ENCODE results near the gene SPATA2.
A peak's percentile ranks its signal among the peaks of the same experiment; 100 is the strongest.
"Not testable (repeated sequence)": the region's sequence is repeated elsewhere in the genome, so short reads cannot be mapped to it uniquely, and the experiment has no call there.

The SPATA2 gene, protein sequence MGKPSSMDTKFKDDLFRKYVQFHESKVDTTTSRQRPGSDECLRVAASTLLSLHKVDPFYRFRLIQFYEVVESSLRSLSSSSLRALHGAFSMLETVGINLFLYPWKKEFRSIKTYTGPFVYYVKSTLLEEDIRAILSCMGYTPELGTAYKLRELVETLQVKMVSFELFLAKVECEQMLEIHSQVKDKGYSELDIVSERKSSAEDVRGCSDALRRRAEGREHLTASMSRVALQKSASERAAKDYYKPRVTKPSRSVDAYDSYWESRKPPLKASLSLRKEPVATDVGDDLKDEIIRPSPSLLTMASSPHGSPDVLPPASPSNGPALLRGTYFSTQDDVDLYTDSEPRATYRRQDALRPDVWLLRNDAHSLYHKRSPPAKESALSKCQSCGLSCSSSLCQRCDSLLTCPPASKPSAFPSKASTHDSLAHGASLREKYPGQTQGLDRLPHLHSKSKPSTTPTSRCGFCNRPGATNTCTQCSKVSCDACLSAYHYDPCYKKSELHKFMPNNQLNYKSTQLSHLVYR

GRCh38 chr20:49915380-49916145, at the start of gene SPATA2:
Gene SPATA2 (minus strand): TSS chr20:49915529. CDS start chr20:49908490, 7,039 bp downstream.
- peak; percentile 89 for DNase-seq (ENCODE audit: low read depth)

GRCh38 chr20:49961413-49961812, 46.1 kb upstream of the SPATA2 start:
- DNase-seq (ENCODE audit: low read depth): no peak

DNA sequence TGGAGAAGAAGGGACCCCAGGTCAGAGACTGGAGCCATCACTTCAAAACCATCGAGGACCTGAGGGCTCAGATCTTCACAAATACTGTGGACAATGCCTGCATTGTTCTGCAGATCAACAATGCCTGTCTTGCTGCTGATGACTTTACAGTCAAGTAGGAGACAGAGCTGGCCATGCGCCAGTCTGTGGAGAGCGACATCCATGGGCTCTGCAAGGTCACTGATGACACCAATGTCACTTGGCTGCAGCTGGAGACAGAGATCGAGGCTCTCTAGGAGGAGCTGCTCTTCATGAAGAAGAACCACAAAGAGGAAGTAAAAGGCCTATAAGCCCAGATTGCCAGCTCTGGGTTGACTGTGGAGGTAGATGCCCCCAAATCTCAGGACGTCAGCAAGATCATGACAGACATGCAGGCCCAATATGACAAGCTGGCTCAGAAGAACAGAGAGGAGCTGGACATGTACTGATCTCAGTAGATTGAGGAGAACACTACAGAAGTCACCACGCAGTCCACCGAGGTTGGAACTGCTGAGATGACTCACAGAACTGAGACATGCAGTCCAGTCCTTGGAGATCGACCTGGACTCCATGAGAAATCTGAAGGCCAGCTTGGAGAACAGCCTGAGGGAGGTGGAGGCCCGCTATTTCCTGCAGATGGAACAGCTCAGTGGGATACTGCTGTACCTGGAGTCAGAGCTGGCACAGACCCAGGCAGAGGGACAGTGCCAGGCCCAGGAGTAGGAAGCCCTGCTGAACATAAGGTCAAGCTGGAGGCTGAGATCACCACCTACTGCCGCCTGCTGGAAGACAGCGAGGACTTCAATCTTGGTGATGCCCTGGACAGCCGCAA, 42.0 kb upstream of the SPATA2 start:
- DNase-seq (ENCODE audit: low read depth): not testable (repeated sequence)

GRCh38 chr20:49956689-49957088, 41.4 kb upstream of the SPATA2 start:
- no peak for DNase-seq (ENCODE audit: low read depth)

DNA sequence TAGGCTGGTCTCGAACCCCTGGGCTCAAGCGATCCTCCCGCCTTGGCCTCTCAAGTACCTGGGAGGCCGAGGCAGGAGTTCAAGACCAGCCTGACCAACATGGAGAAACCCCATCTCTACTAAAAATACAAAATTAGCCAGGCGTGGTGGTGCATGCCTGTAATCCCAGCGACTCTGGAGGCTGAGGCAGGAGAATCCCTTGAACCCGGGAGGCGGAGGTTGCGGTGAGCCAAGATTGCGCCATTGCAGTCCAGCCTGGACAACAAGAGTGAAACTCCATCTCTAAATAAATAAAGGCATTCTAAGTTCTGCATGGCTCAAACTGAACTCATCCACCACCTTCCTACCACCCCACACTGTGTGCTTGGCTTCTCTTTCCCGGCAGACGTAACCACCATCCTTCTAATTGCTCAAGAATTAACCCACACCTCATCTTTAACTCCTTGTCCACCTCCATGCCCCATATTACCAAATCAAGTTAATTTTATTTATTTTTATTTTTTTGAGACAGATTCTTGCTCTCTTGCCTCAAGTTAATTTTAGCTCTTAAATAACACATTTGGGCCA, 40.6 kb upstream of the SPATA2 start:
- DNase-seq (ENCODE audit: low read depth): not testable (repeated sequence)

GRCh38 chr20:49955167-49955566, 39.8 kb upstream of the SPATA2 start:
- DNase-seq (ENCODE audit: low read depth): no peak

DNA sequence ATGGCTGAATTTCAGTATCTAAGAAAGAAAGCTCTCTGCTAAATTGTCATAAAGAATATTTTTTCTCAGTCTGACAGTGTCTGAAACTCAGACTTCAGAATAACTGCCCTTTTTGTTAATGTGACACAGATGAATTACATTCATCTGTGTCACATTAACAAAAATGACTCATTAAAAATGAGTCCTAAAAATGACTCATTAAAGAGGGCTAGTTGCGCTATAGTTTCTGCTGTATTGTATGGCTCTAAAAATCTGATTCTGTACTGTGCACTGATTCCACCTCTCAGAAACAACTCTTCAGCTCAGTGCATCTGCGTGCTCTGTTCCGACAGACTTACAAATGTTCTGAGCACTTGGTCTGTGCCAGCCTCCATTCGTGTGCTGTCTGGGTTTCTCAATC, 35.8 kb upstream of the SPATA2 start:
- DNase-seq (ENCODE audit: low read depth): no peak

DNA sequence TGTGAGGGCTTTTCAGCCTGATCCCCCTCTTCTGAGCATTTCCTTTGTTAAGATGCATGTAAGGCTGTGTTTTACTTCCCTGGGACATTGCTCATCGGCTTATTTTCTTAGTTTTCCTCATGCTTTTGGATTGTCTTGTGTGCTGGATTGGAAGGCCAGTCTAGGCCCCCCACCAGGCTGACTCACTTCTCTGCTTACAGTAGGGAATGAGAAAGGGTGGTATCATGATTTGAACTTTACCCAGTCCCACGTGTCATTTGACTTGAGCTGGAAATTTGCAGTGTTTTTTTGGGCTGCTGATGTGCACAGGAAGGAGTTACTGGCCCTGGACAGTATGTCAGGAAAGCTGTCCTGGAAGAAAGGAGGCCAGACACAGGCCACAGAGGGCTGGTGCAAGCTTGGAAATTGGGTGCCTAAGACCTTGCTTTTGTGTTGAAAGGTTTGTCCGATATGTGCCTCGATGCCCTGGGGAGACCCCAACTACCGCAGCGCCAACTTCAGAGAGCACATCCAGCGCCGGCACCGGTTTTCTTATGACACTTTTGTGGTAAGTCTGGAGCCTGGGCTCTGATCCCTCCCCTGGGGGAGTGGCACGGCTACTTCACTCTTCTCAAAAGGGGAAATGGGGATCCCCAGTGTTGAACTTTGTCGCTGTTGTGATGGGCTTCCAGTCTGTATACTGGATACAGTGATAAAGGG, 33.6 kb upstream of the SPATA2 start:
- DNase-seq (ENCODE audit: low read depth): no peak

DNA sequence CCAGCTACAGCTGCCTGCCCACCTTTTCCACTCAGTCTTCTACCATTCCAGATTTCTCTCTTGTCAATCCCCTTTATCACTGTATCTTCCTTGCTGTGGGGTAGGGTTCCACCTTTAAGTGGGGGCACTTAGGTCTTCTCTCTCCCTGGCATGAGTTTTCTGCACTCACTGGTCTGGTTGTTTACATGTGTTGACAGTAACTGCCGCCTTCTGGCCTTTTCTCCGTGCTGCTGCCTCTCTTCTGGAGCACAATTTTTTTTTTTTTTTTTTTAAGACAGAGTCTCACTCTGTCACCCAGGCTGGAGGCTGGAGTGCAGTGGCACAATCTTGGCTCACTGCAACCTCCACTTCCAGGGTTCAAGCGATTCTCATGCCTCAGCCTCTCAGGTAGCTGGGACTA, 32.8 kb upstream of the SPATA2 start:
- no peak for DNase-seq (ENCODE audit: low read depth)

DNA sequence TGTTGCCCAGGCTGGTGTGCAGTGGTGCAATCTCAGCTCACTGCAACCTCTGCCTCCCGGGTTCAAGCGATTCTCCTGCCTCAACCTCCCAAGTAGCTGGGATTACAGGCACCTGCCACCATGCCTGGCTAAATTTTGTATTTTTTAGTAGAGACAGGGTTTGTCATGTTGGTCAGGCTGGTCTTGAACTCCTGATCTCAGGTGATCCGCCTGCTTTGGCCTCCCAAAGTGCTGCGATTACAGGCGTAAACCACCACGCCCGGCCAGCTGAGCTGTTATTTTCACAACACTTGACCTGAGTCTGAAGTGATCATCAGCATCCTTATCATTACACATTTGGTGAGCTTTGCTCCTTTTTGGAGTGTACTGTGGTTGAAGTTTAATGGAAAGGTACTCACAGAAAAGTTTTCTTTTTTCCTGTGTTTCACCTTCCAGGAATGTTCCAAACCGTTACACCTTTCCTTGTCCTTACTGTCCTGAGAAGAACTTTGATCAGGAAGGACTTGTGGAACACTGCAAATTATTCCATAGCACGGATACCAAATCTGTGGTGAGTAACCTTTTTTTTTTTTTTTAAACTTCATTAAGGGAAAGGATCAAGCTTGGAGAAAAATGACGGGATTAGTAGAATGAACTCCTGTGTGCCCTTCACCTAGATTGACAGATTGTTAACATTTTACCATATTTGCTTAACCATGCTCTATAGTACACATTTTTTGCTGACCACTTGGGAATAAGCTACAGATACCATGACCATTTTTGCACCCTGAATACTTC, 30.6 kb upstream of the SPATA2 start:
- DNase-seq (ENCODE audit: low read depth): no peak

- DNase-seq (ENCODE audit: low read depth): no peak
These were observed 30.0 kb upstream of the SPATA2 start for GRCh38 chr20:49945306-49945700.

DNA sequence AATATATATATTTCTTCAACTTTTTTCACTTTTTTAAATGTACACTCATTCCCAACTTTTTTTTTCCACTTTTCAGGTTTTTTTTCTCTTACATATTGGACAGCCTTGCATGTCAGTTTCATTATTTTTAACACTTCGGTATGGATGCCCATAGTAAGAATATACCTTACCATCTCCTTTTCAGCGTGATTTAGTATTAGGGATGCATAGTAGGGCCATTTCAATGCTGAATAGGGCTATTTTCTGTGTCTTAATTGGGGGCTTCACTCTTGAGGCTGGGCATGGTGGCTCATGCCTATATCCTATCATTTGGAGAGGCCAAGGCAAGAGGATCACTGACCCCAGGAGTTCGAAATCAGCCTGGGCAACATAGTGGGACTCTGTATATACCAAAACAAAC, 27.6 kb upstream of the SPATA2 start:
- DNase-seq (ENCODE audit: low read depth): no peak

- no peak for DNase-seq (ENCODE audit: low read depth)
These were observed 27.0 kb upstream of the SPATA2 start for GRCh38 chr20:49942303-49942702.

DNA sequence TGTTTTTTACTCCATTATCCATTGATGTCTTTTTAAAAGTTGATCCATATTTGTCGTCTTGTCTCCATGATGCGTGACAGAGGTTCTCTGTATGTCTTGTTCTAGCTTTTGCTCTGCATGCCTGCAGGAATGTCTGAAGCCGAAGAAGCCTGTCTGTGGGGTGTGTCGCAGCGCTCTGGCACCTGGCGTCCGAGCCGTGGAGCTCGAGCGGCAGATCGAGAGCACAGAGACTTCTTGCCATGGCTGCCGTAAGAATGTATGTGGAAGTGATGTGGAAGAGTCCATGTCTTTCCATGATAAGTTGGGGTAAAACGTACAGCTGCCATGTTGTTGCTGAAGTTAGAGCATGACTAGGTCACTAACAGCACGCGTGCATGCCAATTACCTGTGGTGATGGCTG, 26.1 kb upstream of the SPATA2 start:
- DNase-seq (ENCODE audit: low read depth): no peak

- DNase-seq (ENCODE audit: low read depth): no peak
These were observed 23.1 kb upstream of the SPATA2 start for GRCh38 chr20:49938173-49939163.

GRCh38 chr20:49937027-49937929, 21.9 kb upstream of the SPATA2 start:
- no peak for DNase-seq (ENCODE audit: low read depth)

DNA sequence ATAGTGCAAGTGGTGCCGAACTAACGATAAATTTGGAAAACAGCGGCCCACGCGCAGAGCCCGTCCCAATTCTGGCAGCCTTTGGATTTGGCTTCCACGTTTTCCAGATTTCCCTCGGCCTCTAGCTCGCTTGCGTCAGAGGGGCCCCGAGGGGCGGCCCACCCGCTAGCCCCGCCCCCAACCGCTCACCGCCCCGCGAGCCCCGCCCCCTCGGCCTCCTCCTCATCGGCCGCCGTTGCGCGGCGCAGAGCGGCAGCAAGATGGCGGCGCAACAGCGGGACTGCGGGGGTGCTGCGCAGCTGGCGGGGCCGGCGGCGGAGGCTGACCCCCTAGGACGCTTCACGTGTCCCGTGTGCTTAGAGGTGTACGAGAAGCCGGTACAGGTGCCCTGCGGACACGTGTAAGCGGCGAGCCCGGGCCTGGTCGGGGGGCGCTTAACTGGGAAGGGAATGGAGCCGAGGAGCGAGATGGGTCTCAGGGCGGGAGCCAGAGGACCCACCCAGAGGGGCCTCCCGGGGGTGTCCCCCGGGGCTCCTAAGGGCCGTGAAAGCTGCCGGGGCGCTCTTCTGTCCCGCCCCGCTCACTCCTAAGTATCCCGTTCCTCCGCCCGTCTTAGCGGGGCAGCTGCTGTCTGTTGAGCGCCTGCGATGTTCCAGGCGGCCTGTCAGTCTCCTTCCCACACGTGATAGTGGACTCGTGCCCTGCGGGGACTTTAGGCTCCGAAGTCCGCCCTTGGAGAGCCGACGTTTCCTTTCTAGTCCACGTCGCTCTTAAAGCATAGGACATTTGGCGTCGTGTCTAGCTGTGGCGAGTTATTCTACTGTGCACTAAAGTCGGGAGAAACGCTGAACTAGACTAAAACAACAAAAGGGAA, 21.1 kb upstream of the SPATA2 start, which contains the start of gene RNF114:
Gene RNF114, plus strand, starts transcription at position 245 of the 874 bp plus-strand sequence. Its CDS starts 16 bp downstream, at position 261.
- DNase-seq (ENCODE audit: low read depth): peak; percentile 88
